GM12872 (cell line): Measurements from ENCODE around the gene PRR23E.

Source experiments
- TF ChIP-seq, protein P1 (sequence below): IDR thresholded peaks from 3 replicates; pipeline ENCODE4 v1.5.1; 2011; ENCODE audit warnings: low read depth, mild to moderate bottlenecking, low read length, moderate library complexity; ENCODE audit not compliant: insufficient read depth

Gene PRR23E, protein sequence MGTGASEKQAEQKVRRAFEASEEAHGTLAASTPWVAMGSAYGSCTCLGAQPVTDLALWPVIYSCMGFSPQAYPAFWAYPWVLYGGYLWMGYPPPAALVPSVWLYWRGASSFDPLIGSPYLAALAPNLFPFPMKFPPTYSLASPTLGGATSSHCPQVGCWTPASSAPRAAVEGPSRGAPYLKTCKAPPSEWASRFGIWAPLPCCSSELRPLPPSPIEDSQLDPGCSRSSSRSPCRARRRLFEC

DNA sequence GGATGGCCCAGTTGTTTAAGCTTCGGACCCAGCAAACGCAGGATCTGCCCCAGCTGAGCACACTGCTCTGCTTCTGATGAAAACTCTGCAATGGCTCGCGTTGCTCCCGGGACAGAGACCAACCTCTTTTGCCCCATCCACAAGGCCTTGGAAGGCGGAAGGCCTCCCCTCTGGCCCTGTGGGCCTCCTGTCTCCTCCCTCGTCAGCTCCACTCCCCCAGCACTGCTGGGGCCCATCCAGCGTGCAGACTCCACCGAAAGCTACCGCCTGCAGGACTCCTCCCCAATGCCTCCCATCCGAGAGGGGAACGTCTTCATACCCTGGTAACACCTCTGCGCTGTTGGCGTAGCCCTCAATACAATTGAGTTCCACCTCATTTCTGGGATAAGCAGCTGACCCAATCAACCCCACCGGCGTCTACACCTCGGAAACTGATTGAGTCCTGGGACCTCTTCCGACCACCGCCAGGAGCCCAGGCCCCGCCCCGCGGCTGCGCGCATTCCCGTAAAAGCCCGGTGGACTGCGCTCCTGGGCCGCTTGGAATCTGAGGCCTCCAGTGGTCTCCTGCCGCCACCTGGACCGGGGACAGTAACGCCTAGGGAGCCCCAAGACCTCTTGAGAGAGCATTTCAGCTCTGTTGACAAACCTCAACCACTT is at the start of gene PRR23E:
Gene PRR23E, plus strand, starts transcription at position 556 of the 657 bp plus-strand sequence. CDS start 3,555 bp downstream, outside the sequence.
- TF ChIP-seq, protein P1, sequence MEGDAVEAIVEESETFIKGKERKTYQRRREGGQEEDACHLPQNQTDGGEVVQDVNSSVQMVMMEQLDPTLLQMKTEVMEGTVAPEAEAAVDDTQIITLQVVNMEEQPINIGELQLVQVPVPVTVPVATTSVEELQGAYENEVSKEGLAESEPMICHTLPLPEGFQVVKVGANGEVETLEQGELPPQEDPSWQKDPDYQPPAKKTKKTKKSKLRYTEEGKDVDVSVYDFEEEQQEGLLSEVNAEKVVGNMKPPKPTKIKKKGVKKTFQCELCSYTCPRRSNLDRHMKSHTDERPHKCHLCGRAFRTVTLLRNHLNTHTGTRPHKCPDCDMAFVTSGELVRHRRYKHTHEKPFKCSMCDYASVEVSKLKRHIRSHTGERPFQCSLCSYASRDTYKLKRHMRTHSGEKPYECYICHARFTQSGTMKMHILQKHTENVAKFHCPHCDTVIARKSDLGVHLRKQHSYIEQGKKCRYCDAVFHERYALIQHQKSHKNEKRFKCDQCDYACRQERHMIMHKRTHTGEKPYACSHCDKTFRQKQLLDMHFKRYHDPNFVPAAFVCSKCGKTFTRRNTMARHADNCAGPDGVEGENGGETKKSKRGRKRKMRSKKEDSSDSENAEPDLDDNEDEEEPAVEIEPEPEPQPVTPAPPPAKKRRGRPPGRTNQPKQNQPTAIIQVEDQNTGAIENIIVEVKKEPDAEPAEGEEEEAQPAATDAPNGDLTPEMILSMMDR: no peak

DNA sequence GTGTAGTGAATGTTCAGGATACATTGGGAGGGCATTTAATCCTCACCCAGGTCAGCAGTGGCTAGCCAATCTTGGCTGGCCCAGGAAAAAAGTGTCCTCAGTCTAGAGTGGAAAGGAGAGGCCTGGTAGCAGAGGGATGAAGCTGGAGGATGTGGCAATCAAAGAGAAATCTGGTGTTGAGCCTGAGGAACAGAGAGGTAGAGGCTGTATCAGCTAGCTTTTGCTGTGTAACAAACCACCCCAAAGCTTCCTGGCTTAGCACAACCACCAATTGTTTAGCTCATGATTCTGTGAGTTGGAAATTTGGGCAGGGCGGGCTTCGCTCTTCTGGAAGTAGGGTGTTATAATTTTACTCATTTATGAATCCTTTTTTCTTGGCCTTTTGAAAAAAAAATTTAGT is 49.8 kb upstream of the PRR23E start:
- TF ChIP-seq, protein P1: no peak

DNA sequence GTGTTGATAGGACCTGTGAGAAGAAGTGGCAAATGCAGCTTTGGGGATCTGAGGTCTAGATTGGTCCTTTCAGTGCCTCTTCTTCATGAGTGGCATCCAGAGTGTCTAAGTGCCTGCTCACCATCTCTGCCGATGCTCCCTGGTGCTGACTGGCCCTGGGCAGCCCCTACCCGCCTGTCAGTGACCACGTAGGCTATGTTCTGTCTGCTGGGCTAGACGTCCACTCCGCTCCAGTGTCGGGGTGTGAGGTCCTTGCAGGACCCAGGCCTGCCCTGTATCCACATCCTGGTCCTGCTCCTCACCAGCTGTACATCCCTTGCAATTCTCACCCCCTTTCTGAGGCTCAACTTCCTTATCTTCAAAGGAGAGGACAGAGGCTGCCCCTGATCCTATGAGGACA is 48.3 kb upstream of the PRR23E start:
- TF ChIP-seq, protein P1: no peak

DNA sequence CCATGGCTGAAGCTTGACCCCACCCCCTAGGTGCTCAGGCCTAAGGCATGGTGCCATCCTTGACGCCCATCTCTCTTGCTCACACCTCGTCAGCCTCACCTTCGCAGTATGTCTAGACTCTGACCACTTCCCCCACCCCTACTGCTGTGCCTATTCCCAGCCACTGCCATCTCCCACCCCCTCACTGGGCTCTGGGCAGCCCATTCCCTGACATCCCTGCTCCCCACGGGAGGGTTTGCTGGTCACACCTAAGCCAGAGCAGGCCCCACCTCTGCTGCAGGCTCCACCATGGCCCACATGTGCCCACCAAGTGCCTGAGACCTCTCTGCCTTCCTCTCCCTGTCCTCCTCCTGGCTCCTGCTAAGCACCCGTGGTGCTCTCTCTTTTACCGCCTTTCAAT is 47.7 kb upstream of the PRR23E start:
- TF ChIP-seq, protein P1: no peak

DNA sequence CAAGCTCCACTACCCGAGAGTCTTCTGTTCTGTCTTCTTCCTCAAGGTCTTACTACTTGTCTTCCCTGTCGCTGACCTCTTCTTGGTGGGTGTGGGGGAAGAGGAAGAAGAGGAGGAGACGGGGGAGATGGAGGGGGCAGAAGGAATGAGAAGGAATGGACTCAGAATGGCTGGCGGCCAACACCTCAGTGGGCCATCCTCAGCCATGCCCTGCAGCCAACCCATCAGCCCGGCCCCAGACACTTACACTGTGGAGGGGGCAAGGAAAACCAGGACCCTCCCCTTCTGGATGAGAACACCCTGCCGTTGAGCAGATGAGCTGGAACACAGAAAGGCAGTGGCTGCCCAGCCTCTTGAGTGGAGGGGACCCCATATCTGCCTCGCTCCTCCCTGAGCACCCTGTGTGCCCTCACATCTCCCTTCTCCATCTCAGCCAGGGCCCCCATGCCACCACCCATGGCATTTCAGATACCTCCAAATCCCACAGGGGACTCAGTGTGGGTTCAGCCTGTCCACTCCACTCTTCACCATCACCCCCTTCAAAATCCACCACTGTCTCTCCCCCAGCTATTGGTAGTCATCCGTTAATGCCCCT is 45.5 kb upstream of the PRR23E start:
- TF ChIP-seq, protein P1: no peak

DNA sequence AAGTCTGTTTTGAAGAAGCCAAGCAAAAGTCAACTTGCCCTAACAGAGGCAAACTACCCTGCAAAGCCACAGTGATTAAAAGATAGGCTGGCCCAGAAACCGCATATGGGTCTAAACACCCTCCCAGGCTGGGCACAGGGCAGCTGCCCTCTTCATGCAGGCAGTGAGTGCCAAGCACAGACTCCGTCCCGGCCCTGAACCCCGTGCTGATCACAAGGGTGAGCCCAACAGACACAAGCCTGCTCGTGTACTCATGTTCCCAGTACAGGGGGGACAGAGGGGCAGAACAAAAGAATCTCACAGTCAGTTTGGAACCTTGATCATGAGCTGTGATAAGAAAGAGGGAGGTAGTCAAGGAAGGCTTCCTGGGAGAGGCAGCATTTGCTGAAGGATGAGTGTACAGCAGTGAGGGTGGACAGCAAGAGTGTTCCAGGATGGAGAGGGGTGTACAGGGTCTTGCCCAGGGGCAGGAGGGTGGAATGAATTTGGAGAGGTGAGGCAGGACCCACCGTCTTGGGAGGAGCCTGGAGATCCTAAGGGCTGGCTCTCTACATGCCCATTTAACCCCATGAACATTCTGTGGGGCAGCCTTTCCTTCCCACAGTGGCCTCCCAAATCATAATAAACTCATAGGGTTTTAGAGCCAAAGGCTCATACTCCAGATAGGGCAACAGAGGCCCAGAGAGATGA is 43.2 kb upstream of the PRR23E start:
- TF ChIP-seq, protein P1: no peak
